ENCODE measurements around the gene KLC4. TPM values are rescaled to one million over a fixed set of nuclear protein-coding genes. Genes with fewer than 3 reads are reported as not detected.

Gene KLC4
- polyA plus RNA-seq, 1 experiment = 9.1 TPM

DNA sequence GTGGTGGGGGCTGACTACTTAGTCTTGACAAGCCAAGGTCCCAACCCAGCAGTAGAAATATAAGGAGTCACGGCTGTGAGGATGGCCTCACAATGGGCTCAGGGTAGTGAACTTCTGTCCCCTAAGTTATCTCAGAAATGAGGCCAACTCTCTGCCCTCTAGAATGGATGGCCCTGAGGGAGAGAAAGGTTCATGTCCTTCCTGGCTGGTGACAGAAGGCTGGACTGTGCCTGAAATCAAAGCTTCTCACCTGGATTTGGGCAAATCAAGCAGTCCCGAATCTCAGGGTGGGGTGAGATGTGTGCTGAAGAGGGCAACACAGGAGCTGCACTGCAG is 25.3 kb upstream of the KLC4 start:
- Histone ChIP-seq H3K4me3 (ENCODE audit: low read depth, low read length) (no peak overlapping the region), H3K9me3 (ENCODE audit: control insufficient read depth, insufficient read depth, low read length) (no peaks in the 10 kb centered on the region), H3K27ac (ENCODE audit: low read depth, low read length) (no peak overlapping the region), H3K27me3 (ENCODE audit: control insufficient read depth, insufficient read depth, low read length) (no peaks in the 10 kb centered on the region)
- DNase-seq (ENCODE audit: low read depth, low spot score) = no peak
- no peak for TF ChIP-seq CTCF (IDR thresholded peaks at IDR 0.05; ENCODE audit: low read depth, low read length)
- ChIA-PET POLR2A (no interaction called here), CTCF (no interaction called here)

DNA sequence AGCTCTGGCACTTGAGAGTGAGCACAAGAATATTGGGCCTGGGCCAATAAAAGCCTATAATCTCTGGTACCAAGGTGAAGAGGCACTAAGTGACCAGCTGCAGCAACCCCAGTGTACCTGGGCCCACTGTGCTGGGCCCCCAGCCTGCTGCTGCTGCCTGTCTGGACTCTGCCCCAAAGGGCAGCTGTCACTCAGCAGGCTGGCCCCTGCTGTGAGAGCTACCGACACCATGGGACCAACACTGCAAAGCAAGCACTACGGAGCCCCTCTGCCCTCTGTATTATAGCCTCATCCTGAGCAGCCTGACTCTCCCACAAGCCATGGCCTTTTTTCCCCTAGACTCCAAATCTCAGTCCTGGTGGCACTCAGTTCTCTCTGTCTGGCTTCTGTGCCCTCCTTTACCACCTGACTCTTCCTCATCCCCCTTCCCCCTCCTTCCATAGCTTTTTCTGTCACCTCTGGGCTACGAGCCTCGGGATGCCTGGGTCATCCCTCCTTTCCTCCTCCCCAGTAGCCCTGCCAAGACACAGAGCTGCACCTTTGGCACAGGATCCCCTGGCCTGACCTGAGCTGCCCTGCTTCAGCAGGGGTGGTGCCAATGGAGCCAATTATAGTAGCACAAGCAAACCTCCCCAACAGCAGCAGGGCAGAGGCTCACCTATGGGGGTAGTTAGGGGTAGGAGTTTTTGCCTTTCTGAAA is 23.8 kb upstream of the KLC4 start:
- no peaks in the 10 kb centered on the region for H3K9me3 ChIP-seq (ENCODE audit: control insufficient read depth, insufficient read depth, low read length)
- H3K4me3 ChIP-seq (ENCODE audit: low read depth, low read length) = no peak overlapping the region
- H3K27ac ChIP-seq (ENCODE audit: low read depth, low read length) = no peak overlapping the region
- ChIA-PET CTCF (interaction anchor here (0.6 to 0.8 kb wide), 2 partner anchors 108 to 130 kb away, joined by 3 read pairs; no protein-coding TSS in a partner anchor), POLR2A (interaction anchor here (1.7 kb wide), 1 partner anchor 18 kb away, joined by 7 read pairs; the partner anchor contains the start of gene CUL7)
- no peak for TF ChIP-seq CTCF (IDR thresholded peaks at IDR 0.05; ENCODE audit: low read depth, low read length)
- no peaks in the 10 kb centered on the region for H3K27me3 ChIP-seq (ENCODE audit: control insufficient read depth, insufficient read depth, low read length)
- no peak for DNase-seq (ENCODE audit: low read depth, low spot score)

- no peak for TF ChIP-seq CTCF (IDR thresholded peaks at IDR 0.05; ENCODE audit: low read depth, low read length)
- ChIA-PET CTCF (no interaction called here), POLR2A (interaction anchor here (1.7 kb wide), 1 partner anchor 17 kb away, joined by 7 read pairs; the partner anchor contains the start of gene CUL7)
- Histone ChIP-seq H3K4me3 (ENCODE audit: low read depth, low read length) (no peak overlapping the region), H3K27ac (ENCODE audit: low read depth, low read length) (no peak overlapping the region), H3K9me3 (ENCODE audit: control insufficient read depth, insufficient read depth, low read length) (no peaks in the 10 kb centered on the region), H3K27me3 (ENCODE audit: control insufficient read depth, insufficient read depth, low read length) (no peaks in the 10 kb centered on the region)
- DNase-seq (ENCODE audit: low read depth, low spot score) = no peak
Measured at GRCh38 chr6:43036712-43037111, 22.7 kb upstream of the KLC4 start.

- H3K9me3 ChIP-seq (ENCODE audit: control insufficient read depth, insufficient read depth, low read length) = no peaks in the 10 kb centered on the region
- POLR2A ChIA-PET = no interaction called here
- H3K4me3 ChIP-seq (ENCODE audit: low read depth, low read length) = no peak overlapping the region
- H3K27ac ChIP-seq (ENCODE audit: low read depth, low read length) = no peak overlapping the region
- H3K27me3 ChIP-seq (ENCODE audit: control insufficient read depth, insufficient read depth, low read length) = no peaks in the 10 kb centered on the region
- CTCF ChIA-PET = no interaction called here
- no peak for DNase-seq (ENCODE audit: low read depth, low spot score)
- no peak for TF ChIP-seq CTCF (IDR thresholded peaks at IDR 0.05; ENCODE audit: low read depth, low read length)
Measured at GRCh38 chr6:43037197-43037596, 22.2 kb upstream of the KLC4 start.

DNA sequence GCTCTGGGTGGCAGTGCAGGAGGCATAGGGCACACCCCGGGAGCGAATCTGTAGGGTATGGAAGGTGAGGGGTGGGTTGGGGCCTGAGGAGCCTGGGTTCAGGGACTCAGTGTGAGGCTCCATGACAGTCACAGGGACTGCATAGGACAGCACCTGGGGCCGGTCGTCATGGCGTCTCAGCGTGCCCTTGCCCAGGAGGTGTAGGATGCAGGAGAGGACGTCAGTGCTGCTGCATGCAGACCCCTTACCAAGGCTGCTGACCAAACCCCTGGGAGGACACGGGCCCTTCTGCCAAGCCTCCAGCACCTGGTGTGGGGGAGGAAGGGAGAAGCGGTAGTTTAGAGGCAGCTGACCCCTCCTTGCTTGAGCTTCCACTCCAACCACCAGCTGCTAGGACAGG is 21.7 kb upstream of the KLC4 start:
- ChIA-PET POLR2A (no interaction called here), CTCF (no interaction called here)
- Histone ChIP-seq H3K27ac (ENCODE audit: low read depth, low read length) (no peak overlapping the region), H3K4me3 (ENCODE audit: low read depth, low read length) (no peak overlapping the region), H3K27me3 (ENCODE audit: control insufficient read depth, insufficient read depth, low read length) (no peaks in the 10 kb centered on the region), H3K9me3 (ENCODE audit: control insufficient read depth, insufficient read depth, low read length) (no peaks in the 10 kb centered on the region)
- no peak for TF ChIP-seq CTCF (IDR thresholded peaks at IDR 0.05; ENCODE audit: low read depth, low read length)
- DNase-seq (ENCODE audit: low read depth, low spot score) = no peak
